BLaER1 treated with 17β-estradiol and CSF1 and Interleukin-3, amounts not matched to agents 10 nM and 100 nM (cell line): ENCODE measurements around the gene EIF4G3.

Experiments
- H3K27ac ChIP-seq, 11 experiments: shearing (Covaris generic); formaldehyde crosslinking; 2 replicates each; pipeline ENCODE4 v1.8.1; 2022
- H3K27me3 ChIP-seq, 11 experiments: shearing (Covaris generic); formaldehyde crosslinking; 2 replicates each; pipeline ENCODE4 v1.8.1; 2022
- H3K36me3 ChIP-seq, 11 experiments: shearing (Covaris generic); formaldehyde crosslinking; 2 replicates each; pipeline ENCODE4 v1.8.1; 2022
- H3K4me1 ChIP-seq, 10 experiments: shearing (Covaris generic); formaldehyde crosslinking; 2 replicates each; pipeline ENCODE4 v1.8.1; 2022
- H3K4me2 ChIP-seq, 11 experiments: shearing (Covaris generic); formaldehyde crosslinking; 2 replicates each; pipeline ENCODE4 v1.8.1; 2022
- H3K4me3 ChIP-seq, 10 experiments: shearing (Covaris generic); formaldehyde crosslinking; 2 replicates each; pipeline ENCODE4 v1.8.1; 2022
- H3K9ac ChIP-seq, 11 experiments: shearing (Covaris generic); formaldehyde crosslinking; 2 replicates each; pipeline ENCODE4 v1.8.1; 2022
- H3K9me3 ChIP-seq, 11 experiments: shearing (Covaris generic); formaldehyde crosslinking; replicated peaks in 1 of 11; 2 replicates each; pipeline ENCODE4 v1.8.1; 2022
- H4K20me1 ChIP-seq, 11 experiments: shearing (Covaris generic); formaldehyde crosslinking; 2 replicates each; pipeline ENCODE4 v1.8.1; 2022
- Cebpa-rat ChIP-seq, 11 experiments: shearing (Covaris generic); IDR thresholded peaks; 2 replicates each; pipeline ENCODE4 v1.8.1; 2022

Gene EIF4G3

GRCh38 chr1:21003281-21004045, 173.2 kb downstream of the EIF4G3 start:
- Histone ChIP-seq H3K9me3 (no peaks in the 10 kb centered on the region), H3K9ac (no peak overlapping the region), H3K27ac (no peak overlapping the region), H3K27me3 (no peaks in the 10 kb centered on the region), H4K20me1 (peaks cover 0 to 58% (median 28%) of the 10 kb centered on the region in 11 experiments; a peak in 15 of 22 replicates), H3K4me2 (no peak overlapping the region), H3K4me3 (no peak overlapping the region), H3K4me1 (no peaks in the 10 kb centered on the region; a peak in 2 of 20 replicates), H3K36me3 (peaks cover 17 to 45% (median 30%) of the 10 kb centered on the region in 11 experiments)
- no peak for TF ChIP-seq Cebpa-rat (IDR thresholded peaks at IDR 0.05)

GRCh38 chr1:21001042-21001441, 175.7 kb downstream of the EIF4G3 start:
- Histone ChIP-seq H3K36me3 (peaks cover 17 to 46% (median 30%) of the 10 kb centered on the region in 11 experiments), H3K9ac (no peak overlapping the region), H3K4me2 (no peak overlapping the region), H3K27ac (no peak overlapping the region), H3K9me3 (no peaks in the 10 kb centered on the region), H3K4me3 (no peak overlapping the region), H4K20me1 (peaks cover 0 to 47% (median 21%) of the 10 kb centered on the region in 11 experiments; a peak in 12 of 22 replicates), H3K27me3 (no peaks in the 10 kb centered on the region), H3K4me1 (no peaks in the 10 kb centered on the region; a peak in 2 of 20 replicates)
- TF ChIP-seq Cebpa-rat (IDR thresholded peaks at IDR 0.05): no peak

- peaks cover 17 to 50% (median 33%) of the 10 kb centered on the region in 11 experiments for H3K36me3 ChIP-seq
- no peak overlapping the region for H3K27ac ChIP-seq
- TF ChIP-seq Cebpa-rat (IDR thresholded peaks at IDR 0.05): no peak
- no peak overlapping the region for H3K9ac ChIP-seq
- peaks cover 0 to 44% (median 21%) of the 10 kb centered on the region in 11 experiments; a peak in 11 of 22 replicates for H4K20me1 ChIP-seq
- no peaks in the 10 kb centered on the region; a peak in 2 of 20 replicates for H3K4me1 ChIP-seq
- no peak overlapping the region for H3K4me3 ChIP-seq
- H3K4me2 ChIP-seq: no peak overlapping the region
- no peaks in the 10 kb centered on the region for H3K27me3 ChIP-seq
- H3K9me3 ChIP-seq: no peaks in the 10 kb centered on the region
Measured at GRCh38 chr1:21000245-21000594, 176.5 kb downstream of the EIF4G3 start.

- H3K4me1 ChIP-seq: no peaks in the 10 kb centered on the region; a peak in 2 of 20 replicates
- H3K36me3 ChIP-seq: peaks cover 17 to 53% (median 34%) of the 10 kb centered on the region in 11 experiments
- no peak overlapping the region for H3K27ac ChIP-seq
- no peak overlapping the region for H3K9ac ChIP-seq
- no peak overlapping the region for H3K4me3 ChIP-seq
- no peaks in the 10 kb centered on the region for H3K27me3 ChIP-seq
- no peaks in the 10 kb centered on the region for H3K9me3 ChIP-seq
- H3K4me2 ChIP-seq: no peak overlapping the region
- peaks cover 0 to 44% (median 20%) of the 10 kb centered on the region in 11 experiments; a peak in 11 of 22 replicates for H4K20me1 ChIP-seq
- TF ChIP-seq Cebpa-rat (IDR thresholded peaks at IDR 0.05): no peak
Measured at GRCh38 chr1:20999525-21000244, 177.0 kb downstream of the EIF4G3 start.

GRCh38 chr1:20998826-20999225, 177.9 kb downstream of the EIF4G3 start:
- H3K27me3 ChIP-seq: no peaks in the 10 kb centered on the region
- peaks cover 0 to 37% (median 18%) of the 10 kb centered on the region in 11 experiments; a peak in 11 of 22 replicates for H4K20me1 ChIP-seq
- H3K4me1 ChIP-seq: no peaks in the 10 kb centered on the region; a peak in 2 of 20 replicates
- H3K4me3 ChIP-seq: no peak overlapping the region
- H3K9me3 ChIP-seq: no peaks in the 10 kb centered on the region
- no peak overlapping the region for H3K27ac ChIP-seq
- no peak for TF ChIP-seq Cebpa-rat (IDR thresholded peaks at IDR 0.05)
- H3K36me3 ChIP-seq: peaks cover 20 to 54% (median 34%) of the 10 kb centered on the region in 11 experiments
- H3K4me2 ChIP-seq: no peak overlapping the region
- H3K9ac ChIP-seq: no peak overlapping the region

- H3K4me3 ChIP-seq: no peak overlapping the region
- no peak overlapping the region for H3K9ac ChIP-seq
- no peaks in the 10 kb centered on the region for H3K9me3 ChIP-seq
- peaks cover 0 to 5% (median 0%) of the 10 kb centered on the region in 10 experiments; a peak in 4 of 20 replicates for H3K4me1 ChIP-seq
- no peak overlapping the region for H3K27ac ChIP-seq
- no peak overlapping the region for H3K4me2 ChIP-seq
- peaks cover 0 to 27% (median 9%) of the 10 kb centered on the region in 11 experiments; a peak in 7 of 22 replicates for H4K20me1 ChIP-seq
- TF ChIP-seq Cebpa-rat (IDR thresholded peaks at IDR 0.05): no peak
- H3K27me3 ChIP-seq: no peaks in the 10 kb centered on the region
- H3K36me3 ChIP-seq: peaks cover 19 to 50% (median 30%) of the 10 kb centered on the region in 11 experiments
Measured at GRCh38 chr1:20997602-20998224, 179.0 kb downstream of the EIF4G3 start.

- Histone ChIP-seq H3K4me3 (no peak overlapping the region), H3K9me3 (no peaks in the 10 kb centered on the region), H3K36me3 (peaks cover 11 to 38% (median 24%) of the 10 kb centered on the region in 11 experiments), H4K20me1 (peaks cover 0 to 28% (median 10%) of the 10 kb centered on the region in 11 experiments; a peak in 10 of 22 replicates), H3K4me2 (no peak overlapping the region), H3K27me3 (no peaks in the 10 kb centered on the region), H3K4me1 (peaks cover 0 to 10% (median 0%) of the 10 kb centered on the region in 10 experiments; a peak in 4 of 20 replicates), H3K9ac (no peak overlapping the region), H3K27ac (no peak overlapping the region)
- no peak for TF ChIP-seq Cebpa-rat (IDR thresholded peaks at IDR 0.05)
Measured at GRCh38 chr1:20996554-20996953, 180.1 kb downstream of the EIF4G3 start.

- H3K9ac ChIP-seq: no peak overlapping the region
- no peak overlapping the region for H3K4me2 ChIP-seq
- H3K27ac ChIP-seq: no peak overlapping the region
- no peak for TF ChIP-seq Cebpa-rat (IDR thresholded peaks at IDR 0.05)
- H3K36me3 ChIP-seq: peaks cover 1 to 40% (median 11%) of the 10 kb centered on the region in 11 experiments; a peak in 17 of 22 replicates
- no peak overlapping the region for H3K4me3 ChIP-seq
- no peaks in the 10 kb centered on the region for H3K9me3 ChIP-seq
- H4K20me1 ChIP-seq: peaks cover 0 to 28% (median 7%) of the 10 kb centered on the region in 11 experiments; a peak in 11 of 22 replicates
- peaks cover 0 to 10% (median 0%) of the 10 kb centered on the region in 10 experiments; a peak in 4 of 20 replicates for H3K4me1 ChIP-seq
- H3K27me3 ChIP-seq: no peaks in the 10 kb centered on the region
Measured at GRCh38 chr1:20993716-20994575, 182.8 kb downstream of the EIF4G3 start.
